Measurements from ENCODE around the gene PDS5B.

DNA sequence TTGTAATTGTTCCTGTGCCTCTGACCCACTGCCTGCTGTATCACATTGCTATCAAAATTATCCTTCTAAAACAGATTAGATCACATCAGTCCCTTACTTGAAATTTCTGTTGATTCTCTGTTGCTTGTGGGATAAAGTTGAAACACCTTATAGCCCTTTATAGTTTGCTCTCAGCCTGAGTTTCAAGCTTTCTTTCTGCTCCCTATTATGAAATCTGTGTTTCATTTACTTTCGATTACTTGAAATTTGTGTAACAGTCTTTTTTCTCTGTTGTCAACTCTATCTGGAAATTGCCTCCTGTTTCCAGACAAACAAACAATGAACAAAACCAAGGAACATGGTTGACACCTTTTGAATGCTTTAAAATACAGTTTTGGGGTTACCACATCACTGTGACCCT, 167.9 kb downstream of the PDS5B start:
- no peak for TF ChIP-seq GATA2 (IDR thresholded peaks at IDR 0.05; ENCODE audit: low read depth, low read length)
- TF ChIP-seq GATA3 (IDR thresholded peaks at IDR 0.05; ENCODE audit: low read depth, low read length), result no peak
